Endothelial cell of umbilical vein (primary cell): ENCODE data around the gene CCT3. TPM values are rescaled to one million over a fixed set of nuclear protein-coding genes. Genes with fewer than 3 reads are reported as not detected.

Source experiments
- BruUV-seq: library from RNA; stranded (reverse); fragments of 400-500 nt; replicated peaks from 2 replicates; lab custom pipeline; 2021; lab: Mats Ljungman, UMichigan
- CTCF ChIA-PET: fragments of 300-600, 350-600 bp; sonication (Branson Sonifier 250); formaldehyde crosslinking; loops from one replicate; lab custom pipeline; 2021; ENCODE audit warnings: antibody characterized with exemption, inconsistent platforms; lab: Charles Lee
- POLR2A ChIA-PET: fragments of 300-600, 350-600 bp; sonication (Branson Sonifier 250); formaldehyde crosslinking; loops from one replicate; lab custom pipeline; 2021; ENCODE audit warnings: antibody characterized with exemption, inconsistent platforms; lab: Charles Lee
- DNase-seq: peaks from one replicate; pipeline ENCODE4 v3.0.0-alpha.2; 2011; ENCODE audit warnings: low read depth, low spot score
- FAIRE-seq: peaks from 2 replicates; lab custom pipeline; 2011; peaks lifted over from hg19 to GRCh38; lab: Jason Lieb, UNC
- H2AFZ ChIP-seq: 2 replicates; pipeline ENCODE4 v1.6.0; 2012; ENCODE audit warnings: low read depth, low read length, control low read depth, inconsistent platforms
- H3K27ac ChIP-seq: 2 replicates; pipeline ENCODE4 v1.5.1; 2011; ENCODE audit warnings: low read depth, mild to moderate bottlenecking, control low read depth, low read length, moderate library complexity; ENCODE audit not compliant: insufficient read depth
- H3K27me3 ChIP-seq, 2 experiments: 2 replicates each; pipeline versions ENCODE4 v1.6.0 to v1.6.1; 2011; ENCODE audit warnings: low read length in 2 of 2, mixed read lengths in 1 of 2; ENCODE audit not compliant: control insufficient read depth in 2 of 2, insufficient read depth in 2 of 2
- H3K36me3 ChIP-seq, 2 experiments: 2 replicates in 1 of 2; 3 replicates in 1 of 2; pipeline ENCODE4 v1.5.1; 2011; ENCODE audit warnings: low read length in 2 of 2, mild to moderate bottlenecking in 1 of 2, moderate library complexity in 1 of 2; ENCODE audit not compliant: control insufficient read depth in 2 of 2, insufficient read depth in 2 of 2; ENCODE audit errors: extremely low read depth in 1 of 2
- H3K4me1 ChIP-seq: 3 replicates; pipeline ENCODE4 v1.5.1; 2011; ENCODE audit warnings: mild to moderate bottlenecking, low read length; ENCODE audit not compliant: control insufficient read depth, insufficient read depth; ENCODE audit errors: extremely low read depth
- H3K4me2 ChIP-seq: 2 replicates; pipeline ENCODE4 v1.6.1; 2011; ENCODE audit warnings: low read length, control low read depth, mixed read lengths; ENCODE audit not compliant: insufficient read depth
- H3K4me3 ChIP-seq, 3 experiments: fragments of 200-600 bp in 1 of 3; sonication (generic), shearing (Covaris generic) in 1 of 3; replicated peaks in 1 of 3; 2 replicates each; pipeline ENCODE4 v1.5.1; 2011 to 2016; ENCODE audit warnings: control low read depth in 3 of 3, low read length in 3 of 3, mild to moderate bottlenecking in 2 of 3, inconsistent platforms in 1 of 3, low read depth in 1 of 3, moderate library complexity in 1 of 3; ENCODE audit not compliant: insufficient read depth in 1 of 3
- H3K79me2 ChIP-seq: 2 replicates; pipeline ENCODE4 v1.6.0; 2012; ENCODE audit warnings: low read length, inconsistent platforms; ENCODE audit not compliant: control insufficient read depth, insufficient read depth
- H3K9ac ChIP-seq: replicated peaks from 2 replicates; pipeline ENCODE3; 2011; ENCODE audit warnings: low read length, control low read depth; ENCODE audit not compliant: insufficient read depth; ENCODE audit errors: extremely low read depth
- H3K9me1 ChIP-seq: replicated peaks from 3 replicates; pipeline ENCODE4 v1.6.0; 2011; ENCODE audit warnings: mild to moderate bottlenecking, low read length; ENCODE audit not compliant: control insufficient read depth, insufficient read depth; ENCODE audit errors: extremely low read depth
- H3K9me3 ChIP-seq: replicated peaks from 2 replicates; pipeline ENCODE4 v1.5.1; 2012; ENCODE audit warnings: low read length, inconsistent platforms; ENCODE audit not compliant: control insufficient read depth, insufficient read depth
- H4K20me1 ChIP-seq: replicated peaks from 2 replicates; pipeline ENCODE3; 2011; ENCODE audit warnings: mild to moderate bottlenecking, low read length; ENCODE audit not compliant: control insufficient read depth, insufficient read depth; ENCODE audit errors: extremely low read depth
- EZH2 ChIP-seq: IDR thresholded peaks from 2 replicates; pipeline ENCODE4 v1.6.1; 2012; ENCODE audit warnings: borderline replicate concordance, low read depth, mild to moderate bottlenecking, moderate library complexity, low read length, inconsistent platforms; ENCODE audit not compliant: severe bottlenecking
- FOS ChIP-seq: IDR thresholded peaks from 2 replicates; pipeline ENCODE4 v1.6.1; 2011; ENCODE audit warnings: mild to moderate bottlenecking, low read length, moderate library complexity, borderline replicate concordance; ENCODE audit not compliant: insufficient read depth
- GATA2 ChIP-seq: IDR thresholded peaks from 2 replicates; pipeline ENCODE4 v1.7.0; 2011; ENCODE audit warnings: low read depth, mild to moderate bottlenecking, moderate library complexity, mixed read lengths, low read length; ENCODE audit not compliant: insufficient read length, insufficient read depth
- JUN ChIP-seq: IDR thresholded peaks from 2 replicates; pipeline ENCODE4 v1.6.1; 2011; ENCODE audit warnings: borderline replicate concordance, low read depth; ENCODE audit not compliant: insufficient read length, insufficient read depth
- MYC ChIP-seq: IDR thresholded peaks from one replicate; pipeline ENCODE4 v1.6.1; 2011; ENCODE audit warnings: mild to moderate bottlenecking, low read depth, low read length
- POLR2A ChIP-seq: IDR thresholded peaks from 2 replicates; pipeline ENCODE4 v1.6.1; 2012; ENCODE audit warnings: low read depth, mild to moderate bottlenecking, control low read depth, low read length
- POLR2AphosphoS5 ChIP-seq: IDR thresholded peaks from 2 replicates; pipeline ENCODE4 v1.6.1; 2012; ENCODE audit warnings: low read depth, mild to moderate bottlenecking, control low read depth, low read length, moderate library complexity; ENCODE audit not compliant: insufficient read depth
- dilution Hi-C: fragments of 300-500 bp; cut with MboI; formaldehyde crosslinking; loops from one replicate; pipeline ENCODE4 v1.15.0; 2019; ENCODE audit warnings: low sequenced_read_pairs; ENCODE audit not compliant: extremely low pct_ligation_motif_present
- intact Hi-C: fragments of 100-400 bp; cut with micrococcal nuclease; formaldehyde crosslinking; loops from one replicate; pipeline ENCODE4 v1.10.0; 2022
- polyA plus RNA-seq, 4 experiments: library from polyadenylated mRNA; depleted of rRNA in 3 of 4; stranded (reverse) in 3 of 4; unstranded in 1 of 4; fragments of >200 nt; gene quantifications; 2 replicates each; pipeline versions ENCODE4 v1.2.1 to v1.2.3, GENCODE V29; 2011 to 2012; ENCODE audit warnings: missing spikeins in 1 of 4
- total RNA-seq: library from RNA; stranded (reverse); gene quantifications from 2 replicates; pipeline ENCODE4 v1.2.3, GENCODE V29; 2021
- TF ChIP-seq, protein P1 (sequence below), 2 donors: IDR thresholded peaks; 1 replicate in 1 of 2; 2 replicates in 1 of 2; pipeline ENCODE4 v1.5.1; 2011; ENCODE audit warnings: low read length in 2 of 2, mild to moderate bottlenecking in 2 of 2, moderate library complexity in 2 of 2, control low read depth in 1 of 2, inconsistent platforms in 1 of 2, low read depth in 1 of 2; ENCODE audit not compliant: insufficient read depth in 1 of 2; ENCODE audit errors: extremely low read depth in 1 of 2
- TF ChIP-seq, protein P2 (sequence below): IDR thresholded peaks from 2 replicates; pipeline ENCODE4 v1.6.1; 2011; ENCODE audit not compliant: insufficient read depth, insufficient read length

Gene CCT3
- total and polyA plus RNA-seq, 2 donors (not counting 3 experiments of a cell fraction or from before 2014, with no cell fraction given) = 276 to 367 TPM

DNA sequence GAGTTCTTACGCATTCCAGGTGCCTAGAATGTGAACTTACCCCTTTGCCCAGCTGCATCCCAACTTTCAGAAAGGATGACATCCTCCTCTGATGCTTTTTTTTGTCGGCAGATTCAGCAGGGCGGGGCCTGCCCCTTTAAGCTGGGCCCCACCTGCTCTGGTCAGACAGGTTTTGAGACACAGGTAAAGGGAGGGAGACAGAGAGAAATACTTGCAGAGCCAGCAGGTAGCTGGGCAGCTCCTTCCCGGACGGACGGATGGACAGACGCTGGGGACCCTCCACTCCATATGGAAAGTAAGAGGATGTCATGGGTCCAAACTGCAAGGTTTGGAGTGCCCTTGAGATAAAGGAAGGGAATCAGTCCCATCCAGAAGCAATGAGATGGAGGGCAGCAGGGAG lies 54.0 kb downstream of the CCT3 start, which contains the start of gene TMEM79:
Gene TMEM79, plus strand, starts transcription at position 214 of the 400 bp plus-strand sequence. CDS start 902 bp downstream, outside the sequence.
- no peaks in the 10 kb centered on the region for H3K27me3 ChIP-seq
- no peaks in the 10 kb centered on the region for H3K9me3 ChIP-seq
- H3K79me2 ChIP-seq = peaks cover 34% of the 10 kb centered on the region
- H3K36me3 ChIP-seq = no peaks in the 10 kb centered on the region
- FAIRE-seq (no peak), DNase-seq (no peak)
- intact Hi-C loops (no loop called here), dilution Hi-C loops (no loop called here)
- ChIA-PET POLR2A (interaction anchor here (1.3 kb wide), 1 partner anchor 11 kb away, joined by 3 read pairs; the partner anchor contains the start of gene GLMP), CTCF (interaction anchor here (2.1 to 3.2 kb wide), 2 partner anchors 12 to 36 kb away, joined by 6 to 10 read pairs; no protein-coding TSS in a partner anchor)
- peaks cover 2% of the 10 kb centered on the region for H4K20me1 ChIP-seq
- H3K4me1 ChIP-seq = peaks cover 14% of the 10 kb centered on the region
- peak within 1 kb of the TSS; percentile 65 to 95 (median 90) for H3K4me3 ChIP-seq
- H3K9ac ChIP-seq = peak within 1 kb of the TSS; percentile 93
- H3K27ac ChIP-seq = peak within 1 kb of the TSS; percentile 69
- H2AFZ ChIP-seq = peak within 1 kb of the TSS; percentile 85
- H3K9me1 ChIP-seq = no peaks in the 10 kb centered on the region
- peak within 1 kb of the TSS; percentile 84 for H3K4me2 ChIP-seq
- no peak for TF ChIP-seq FOS
- no peak for TF ChIP-seq GATA2
- TF ChIP-seq, protein P1, sequence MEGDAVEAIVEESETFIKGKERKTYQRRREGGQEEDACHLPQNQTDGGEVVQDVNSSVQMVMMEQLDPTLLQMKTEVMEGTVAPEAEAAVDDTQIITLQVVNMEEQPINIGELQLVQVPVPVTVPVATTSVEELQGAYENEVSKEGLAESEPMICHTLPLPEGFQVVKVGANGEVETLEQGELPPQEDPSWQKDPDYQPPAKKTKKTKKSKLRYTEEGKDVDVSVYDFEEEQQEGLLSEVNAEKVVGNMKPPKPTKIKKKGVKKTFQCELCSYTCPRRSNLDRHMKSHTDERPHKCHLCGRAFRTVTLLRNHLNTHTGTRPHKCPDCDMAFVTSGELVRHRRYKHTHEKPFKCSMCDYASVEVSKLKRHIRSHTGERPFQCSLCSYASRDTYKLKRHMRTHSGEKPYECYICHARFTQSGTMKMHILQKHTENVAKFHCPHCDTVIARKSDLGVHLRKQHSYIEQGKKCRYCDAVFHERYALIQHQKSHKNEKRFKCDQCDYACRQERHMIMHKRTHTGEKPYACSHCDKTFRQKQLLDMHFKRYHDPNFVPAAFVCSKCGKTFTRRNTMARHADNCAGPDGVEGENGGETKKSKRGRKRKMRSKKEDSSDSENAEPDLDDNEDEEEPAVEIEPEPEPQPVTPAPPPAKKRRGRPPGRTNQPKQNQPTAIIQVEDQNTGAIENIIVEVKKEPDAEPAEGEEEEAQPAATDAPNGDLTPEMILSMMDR (IDR thresholded peaks at IDR 0.05; ENCODE audit: extremely low read depth in 1 of 2, insufficient read depth in 1 of 2, low read depth in 1 of 2, low read length in 2 of 2) = no peak
- no peak for TF ChIP-seq JUN
- no peak for TF ChIP-seq EZH2
- no peak for TF ChIP-seq POLR2A
- TF ChIP-seq POLR2AphosphoS5 = no peak
- no peak for TF ChIP-seq MYC
- TF ChIP-seq, protein P2, sequence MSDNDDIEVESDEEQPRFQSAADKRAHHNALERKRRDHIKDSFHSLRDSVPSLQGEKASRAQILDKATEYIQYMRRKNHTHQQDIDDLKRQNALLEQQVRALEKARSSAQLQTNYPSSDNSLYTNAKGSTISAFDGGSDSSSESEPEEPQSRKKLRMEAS = no peak
- BruUV-seq = no TSS peak
